OCI-LY7 (cell line): ENCODE data around the gene BMP15. TPM values are rescaled to one million over a fixed set of nuclear protein-coding genes. Genes with fewer than 3 reads are reported as not detected.

Source experiments
- BruUV-seq: library from RNA; stranded (reverse); fragments of 400-500 nt; replicated peaks from 2 replicates; lab custom pipeline; 2021; lab: Mats Ljungman, UMichigan
- CTCF ChIA-PET: fragments of 300-600 bp; sonication (Branson Sonifier 250); formaldehyde crosslinking; loops from one replicate; lab custom pipeline; 2022; ENCODE audit warnings: antibody characterized with exemption; ENCODE audit not compliant: unreplicated experiment; lab: Charles Lee
- POLR2A ChIA-PET: fragments of 300-600 bp; sonication (Branson Sonifier 250); formaldehyde crosslinking; loops from one replicate; lab custom pipeline; 2022; ENCODE audit warnings: antibody characterized with exemption; lab: Charles Lee
- DNase-seq: peaks from one replicate; pipeline ENCODE4 v3.0.0-alpha.2; 2015; ENCODE audit warnings: low spot score
- H2AFZ ChIP-seq: fragments of 200-600 bp; sonication (generic), shearing (Covaris generic); 2 replicates; pipeline ENCODE4 v1.6.1; 2014; ENCODE audit warnings: mild to moderate bottlenecking, antibody characterized with exemption, low read length, moderate library complexity
- H3K27ac ChIP-seq: fragments of 200-600 bp; sonication (generic); 2 replicates; pipeline ENCODE4 v1.5.1; 2014; ENCODE audit warnings: mixed run types, low read depth, mild to moderate bottlenecking, moderate library complexity, low read length, inconsistent platforms; ENCODE audit not compliant: poor library complexity, severe bottlenecking
- H3K36me3 ChIP-seq: fragments of 200-600 bp; sonication (generic); 2 replicates; pipeline ENCODE4 v1.6.1; 2014; ENCODE audit warnings: mild to moderate bottlenecking, antibody characterized with exemption, low read length, moderate library complexity, mixed read lengths; ENCODE audit not compliant: insufficient read depth
- H3K4me1 ChIP-seq: fragments of 200-600 bp; sonication (generic); 2 replicates; pipeline ENCODE4 v1.5.1; 2014; ENCODE audit warnings: mild to moderate bottlenecking, low read length; ENCODE audit not compliant: insufficient read depth, poor library complexity, severe bottlenecking
- H3K4me2 ChIP-seq: fragments of 200-600 bp; sonication (generic); 2 replicates; pipeline ENCODE4 v1.6.1; 2014; ENCODE audit warnings: mild to moderate bottlenecking, low read length
- H3K4me3 ChIP-seq: fragments of 200-600 bp; sonication (generic); 2 replicates; pipeline ENCODE4 v1.5.1; 2014; ENCODE audit warnings: mild to moderate bottlenecking, low read depth, low read length; ENCODE audit not compliant: poor library complexity, severe bottlenecking
- H3K79me2 ChIP-seq: fragments of 200-600 bp; sonication (generic); 2 replicates; pipeline ENCODE4 v1.6.1; 2016; ENCODE audit warnings: low read depth, mild to moderate bottlenecking, low read length, moderate library complexity, mixed read lengths; ENCODE audit not compliant: insufficient read depth
- H3K9me2 ChIP-seq: fragments of 200-600 bp; sonication (generic); 2 replicates; pipeline ENCODE4 v1.6.1; 2016; ENCODE audit warnings: mild to moderate bottlenecking, low read length, mixed read lengths; ENCODE audit not compliant: insufficient read depth
- H3K9me3 ChIP-seq: fragments of 200-600 bp; sonication (generic); 2 replicates; pipeline ENCODE4 v1.6.1; 2014; ENCODE audit warnings: mild to moderate bottlenecking, mixed run types, low read length, mixed read lengths
- H4K20me1 ChIP-seq: fragments of 200-600 bp; sonication (generic); 2 replicates; pipeline ENCODE4 v1.6.1; 2014; ENCODE audit warnings: mild to moderate bottlenecking, antibody characterized with exemption, low read length, moderate library complexity, mixed read lengths; ENCODE audit not compliant: insufficient read depth
- EZH2phosphoT487 ChIP-seq: fragments of 200-600 bp; sonication (generic); IDR thresholded peaks from 2 replicates; pipeline ENCODE4 v1.6.1; 2018; ENCODE audit warnings: low read depth, borderline replicate concordance, mild to moderate bottlenecking, mixed run types, antibody characterized with exemption, low read length, moderate library complexity, mixed read lengths
- intact Hi-C: fragments of 100-400 bp; cut with micrococcal nuclease; formaldehyde crosslinking; loops from one replicate; pipeline ENCODE4 v1.10.0; 2022; ENCODE audit not compliant: unreplicated experiment
- total RNA-seq, 2 experiments: library from RNA; depleted of rRNA in 1 of 2; stranded (reverse); fragments of >200 nt in 1 of 2; shearing (Covaris generic) in 1 of 2; gene quantifications; 2 replicates each; pipeline ENCODE4 v1.2.3, GENCODE V29; 2014 to 2022
- TF ChIP-seq, protein P1 (sequence below): fragments of 200-600 bp; sonication (generic); conservative IDR thresholded peaks from 2 replicates; pipeline ENCODE4 v1.5.1; 2014; ENCODE audit warnings: mild to moderate bottlenecking, antibody characterized with exemption, low read length, moderate library complexity, mixed read lengths

BMP15 gene
- total RNA-seq, 2 experiments from 2014 or later = not detected

- no peaks in the 10 kb centered on the region for H3K36me3 ChIP-seq
- no peak overlapping the region for H3K27ac ChIP-seq
- H3K79me2 ChIP-seq = no peaks in the 10 kb centered on the region
- DNase-seq = no peak
- no TSS peak for BruUV-seq
- no peak overlapping the region for H2AFZ ChIP-seq
- H3K9me3 ChIP-seq = no peaks in the 10 kb centered on the region
- no peaks in the 10 kb centered on the region for H4K20me1 ChIP-seq
- H3K4me1 ChIP-seq = no peaks in the 10 kb centered on the region
- H3K9me2 ChIP-seq = no peaks in the 10 kb centered on the region
- H3K4me3 ChIP-seq = no peak overlapping the region
- H3K4me2 ChIP-seq = no peak overlapping the region
- CTCF ChIA-PET = no interaction called here
- TF ChIP-seq EZH2phosphoT487 = no peak
- TF ChIP-seq, protein P1, sequence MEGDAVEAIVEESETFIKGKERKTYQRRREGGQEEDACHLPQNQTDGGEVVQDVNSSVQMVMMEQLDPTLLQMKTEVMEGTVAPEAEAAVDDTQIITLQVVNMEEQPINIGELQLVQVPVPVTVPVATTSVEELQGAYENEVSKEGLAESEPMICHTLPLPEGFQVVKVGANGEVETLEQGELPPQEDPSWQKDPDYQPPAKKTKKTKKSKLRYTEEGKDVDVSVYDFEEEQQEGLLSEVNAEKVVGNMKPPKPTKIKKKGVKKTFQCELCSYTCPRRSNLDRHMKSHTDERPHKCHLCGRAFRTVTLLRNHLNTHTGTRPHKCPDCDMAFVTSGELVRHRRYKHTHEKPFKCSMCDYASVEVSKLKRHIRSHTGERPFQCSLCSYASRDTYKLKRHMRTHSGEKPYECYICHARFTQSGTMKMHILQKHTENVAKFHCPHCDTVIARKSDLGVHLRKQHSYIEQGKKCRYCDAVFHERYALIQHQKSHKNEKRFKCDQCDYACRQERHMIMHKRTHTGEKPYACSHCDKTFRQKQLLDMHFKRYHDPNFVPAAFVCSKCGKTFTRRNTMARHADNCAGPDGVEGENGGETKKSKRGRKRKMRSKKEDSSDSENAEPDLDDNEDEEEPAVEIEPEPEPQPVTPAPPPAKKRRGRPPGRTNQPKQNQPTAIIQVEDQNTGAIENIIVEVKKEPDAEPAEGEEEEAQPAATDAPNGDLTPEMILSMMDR = no peak
- intact Hi-C loops = no loop called here
- POLR2A ChIA-PET = no interaction called here
These were observed 51.6 kb downstream of the BMP15 start for GRCh38 chrX:50962156-50962555.

DNA sequence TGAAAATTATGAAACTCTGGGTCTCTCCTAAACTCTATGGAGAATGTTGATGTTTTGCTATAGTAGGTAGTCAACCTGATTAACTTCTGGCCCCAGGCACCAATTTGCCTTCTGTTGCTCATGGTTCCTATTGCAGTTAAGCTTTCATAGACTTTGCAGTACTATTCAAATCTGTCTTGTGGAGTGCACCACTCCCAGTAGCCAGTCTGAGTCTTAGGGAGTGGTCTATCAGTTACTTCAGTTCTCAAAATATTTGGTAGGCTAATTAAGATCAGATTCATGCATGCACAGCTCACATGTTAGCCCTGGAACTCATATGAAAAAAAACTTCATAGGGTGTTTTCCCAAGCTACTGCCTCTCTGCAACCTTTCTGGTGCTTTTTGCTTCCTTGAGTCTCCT is 53.3 kb downstream of the BMP15 start:
- Histone ChIP-seq H3K4me1 (no peaks in the 10 kb centered on the region), H3K36me3 (no peaks in the 10 kb centered on the region), H3K9me2 (no peaks in the 10 kb centered on the region), H3K4me2 (no peak overlapping the region), H3K79me2 (no peaks in the 10 kb centered on the region), H3K9me3 (no peaks in the 10 kb centered on the region), H4K20me1 (no peaks in the 10 kb centered on the region), H3K4me3 (no peak overlapping the region), H2AFZ (no peak overlapping the region), H3K27ac (no peak overlapping the region)
- ChIA-PET POLR2A (no interaction called here), CTCF (no interaction called here)
- intact Hi-C loops = no loop called here
- TF ChIP-seq, protein P1 = no peak
- TF ChIP-seq EZH2phosphoT487 = no peak
- no peak for DNase-seq
- no TSS peak for BruUV-seq

Other genes with a start within 250 kb of the BMP15 start
- gene SHROOM4, start 96.5 kb upstream of the BMP15 start, total RNA-seq (2014; rRNA removed; shearing (Covaris generic)) = not detected in 2 replicates
- not detected in 2 replicates for gene SHROOM4, start 96.5 kb upstream of the BMP15 start, total RNA-seq (2022)